ENCODE data around the gene DCAF11. TPM values are rescaled to one million over a fixed set of nuclear protein-coding genes. Genes with fewer than 3 reads are reported as not detected.
A peak's percentile ranks its signal among the peaks of the same experiment; 100 is the strongest.

DCAF11 gene
- total RNA-seq, 2 experiments from 2014 or later = 74.8 to 75.3 TPM

DNA sequence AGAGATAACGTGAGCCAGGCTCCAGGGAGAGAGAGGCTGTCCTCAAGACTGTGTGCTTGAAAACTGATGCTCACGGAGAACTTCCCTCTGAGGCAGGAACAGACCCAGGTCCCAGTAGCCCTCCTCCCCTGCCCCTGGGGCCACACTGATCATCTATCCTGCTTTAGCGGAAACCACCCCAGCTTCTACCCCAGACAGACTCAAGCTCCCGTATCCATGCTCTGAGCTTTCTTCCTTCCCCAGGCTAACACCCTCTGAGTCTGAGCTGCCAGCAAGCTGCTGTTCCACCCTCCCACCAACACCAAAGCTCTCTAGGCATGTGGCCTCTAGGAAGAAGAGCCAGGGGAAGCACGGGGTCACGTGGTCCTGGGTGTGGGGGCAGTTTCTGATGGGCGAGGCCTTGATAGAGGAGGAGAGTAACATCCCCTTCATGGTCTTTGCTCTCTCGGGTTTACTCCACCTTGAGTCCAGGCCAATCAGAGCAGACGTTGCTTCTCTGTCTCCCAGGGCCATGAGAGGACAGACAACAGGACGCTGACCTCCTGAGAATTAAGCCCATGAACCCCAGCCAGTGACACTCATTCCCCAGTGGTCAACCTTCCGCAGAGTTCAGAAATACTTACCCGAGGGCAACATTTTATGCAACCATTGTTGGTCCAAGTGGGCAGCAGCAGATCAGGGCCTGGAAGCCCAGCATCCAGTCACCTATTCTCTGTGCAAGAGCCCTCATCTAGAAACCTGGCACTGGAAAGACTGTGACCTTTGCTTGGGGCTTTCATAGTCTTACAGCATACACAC lies 19.1 kb upstream of the DCAF11 start:
- ChIA-PET POLR2A (interaction anchor here (1.0 to 8.5 kb wide), 12 partner anchors 11 to 774 kb away, joined by 3 to 89 read pairs (median 12); partner anchors contain the start of genes CHMP4A, DCAF11, DHRS1 and EMC9), CTCF (interaction anchor here (0.7 to 7.3 kb wide), 3 partner anchors 13 to 38 kb away, joined by 3 to 63 read pairs (median 7); no protein-coding TSS in a partner anchor)
- intact Hi-C loops (cut with DNase I, micrococcal nuclease) = loop anchor here (2.0 to 10.0 kb wide), 2 partner anchors 13 to 121 kb away; no protein-coding TSS in a partner anchor
- H3K4me1 Mint-ChIP-seq (ENCODE audit: low read depth) = peaks cover 36% of the 10 kb centered on the region
- Histone ChIP-seq H3K36me3 (ENCODE audit: insufficient read depth, low read length) (peaks cover 26% of the 10 kb centered on the region), H3K9me3 (ENCODE audit: control insufficient read depth in 1 of 2, insufficient read depth in 1 of 2, low read length in 2 of 2) (no peaks in the 10 kb centered on the region), H3K27me3 (ENCODE audit: control insufficient read depth in 1 of 2, insufficient read depth in 2 of 2, low read length in 2 of 2) (no peaks in the 10 kb centered on the region), H3K4me3 (ENCODE audit: low read length) (peak overlapping the region; percentile 97), H3K27ac (ENCODE audit: low read depth in 1 of 2, low read length in 2 of 2) (peak overlapping the region; percentile 71 to 78), H3K4me1 (ENCODE audit: insufficient read depth, low read length) (peaks cover 26% of the 10 kb centered on the region)
- peak overlapping the region; percentile 97 for H3K4me3 Mint-ChIP-seq
- peaks cover 25% of the 10 kb centered on the region for H3K36me3 Mint-ChIP-seq (ENCODE audit: low read depth)
- TF ChIP-seq, protein P1, sequence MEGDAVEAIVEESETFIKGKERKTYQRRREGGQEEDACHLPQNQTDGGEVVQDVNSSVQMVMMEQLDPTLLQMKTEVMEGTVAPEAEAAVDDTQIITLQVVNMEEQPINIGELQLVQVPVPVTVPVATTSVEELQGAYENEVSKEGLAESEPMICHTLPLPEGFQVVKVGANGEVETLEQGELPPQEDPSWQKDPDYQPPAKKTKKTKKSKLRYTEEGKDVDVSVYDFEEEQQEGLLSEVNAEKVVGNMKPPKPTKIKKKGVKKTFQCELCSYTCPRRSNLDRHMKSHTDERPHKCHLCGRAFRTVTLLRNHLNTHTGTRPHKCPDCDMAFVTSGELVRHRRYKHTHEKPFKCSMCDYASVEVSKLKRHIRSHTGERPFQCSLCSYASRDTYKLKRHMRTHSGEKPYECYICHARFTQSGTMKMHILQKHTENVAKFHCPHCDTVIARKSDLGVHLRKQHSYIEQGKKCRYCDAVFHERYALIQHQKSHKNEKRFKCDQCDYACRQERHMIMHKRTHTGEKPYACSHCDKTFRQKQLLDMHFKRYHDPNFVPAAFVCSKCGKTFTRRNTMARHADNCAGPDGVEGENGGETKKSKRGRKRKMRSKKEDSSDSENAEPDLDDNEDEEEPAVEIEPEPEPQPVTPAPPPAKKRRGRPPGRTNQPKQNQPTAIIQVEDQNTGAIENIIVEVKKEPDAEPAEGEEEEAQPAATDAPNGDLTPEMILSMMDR (IDR thresholded peaks at IDR 0.05) = no peak
- DNase-seq = peak in 5 of 14 experiments; percentile 17 to 63 (median 24)
- H3K9me3 Mint-ChIP-seq = no peaks in the 10 kb centered on the region
- no peaks in the 10 kb centered on the region for H3K27me3 Mint-ChIP-seq
- ATAC-seq (ENCODE audit: poor library complexity) = peak; percentile 12
- peak overlapping the region; percentile 90 for H3K27ac Mint-ChIP-seq

DNA sequence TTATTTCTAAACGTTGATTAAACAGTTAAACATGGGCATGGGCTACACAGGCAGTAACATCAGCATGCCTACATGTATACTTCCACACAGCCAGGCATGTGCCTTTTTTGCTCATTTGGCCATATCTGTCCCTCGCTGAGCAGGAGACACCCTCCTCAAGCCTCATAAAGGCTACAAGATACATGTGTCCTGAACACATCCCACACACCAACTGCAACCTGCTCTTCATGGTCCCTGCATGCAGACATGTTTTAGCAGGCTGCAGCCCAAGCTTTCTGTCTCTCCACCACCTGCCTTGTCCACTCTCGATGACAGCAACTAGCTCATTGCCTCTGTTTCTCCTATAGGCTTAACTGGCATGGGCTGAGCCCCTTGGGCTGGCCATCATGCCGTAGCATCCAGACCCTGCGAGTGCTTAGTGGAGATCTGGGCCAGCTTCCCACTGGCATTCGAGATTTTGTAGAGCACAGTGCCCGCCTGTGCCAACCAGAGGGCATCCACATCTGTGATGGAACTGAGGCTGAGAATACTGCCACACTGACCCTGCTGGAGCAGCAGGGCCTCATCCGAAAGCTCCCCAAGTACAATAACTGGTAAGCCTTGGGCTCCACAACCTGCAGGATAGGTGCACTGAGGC lies 17.9 kb upstream of the DCAF11 start:
- ChIA-PET POLR2A (interaction anchor here (1.9 to 8.5 kb wide), 3 partner anchors 12 to 18 kb away, joined by 10 to 89 read pairs (median 72); partner anchors contain the start of genes DCAF11 and NRL), CTCF (interaction anchor here (7.3 kb wide), 1 partner anchor 11 kb away, joined by 63 read pairs; no protein-coding TSS in a partner anchor)
- Histone ChIP-seq H3K36me3 (ENCODE audit: insufficient read depth, low read length) (peaks cover 38% of the 10 kb centered on the region), H3K27ac (ENCODE audit: low read depth in 1 of 2, low read length in 2 of 2) (no peak overlapping the region), H3K4me1 (ENCODE audit: insufficient read depth, low read length) (peaks cover 24% of the 10 kb centered on the region), H3K9me3 (ENCODE audit: control insufficient read depth in 1 of 2, insufficient read depth in 1 of 2, low read length in 2 of 2) (no peaks in the 10 kb centered on the region), H3K4me3 (ENCODE audit: low read length) (no peak overlapping the region), H3K27me3 (ENCODE audit: control insufficient read depth in 1 of 2, insufficient read depth in 2 of 2, low read length in 2 of 2) (no peaks in the 10 kb centered on the region)
- TF ChIP-seq, protein P1 (IDR thresholded peaks at IDR 0.05) = no peak
- ATAC-seq (ENCODE audit: poor library complexity) (no peak), DNase-seq (no peak)
- intact Hi-C loops (cut with DNase I, micrococcal nuclease) = loop anchor here in 1 of 2 experiments (10.0 kb wide), 1 partner anchor 122 kb away; no protein-coding TSS in a partner anchor
- Mint-ChIP-seq H3K27ac (peak overlapping the region; percentile 25), H3K4me1 (ENCODE audit: low read depth) (peaks cover 33% of the 10 kb centered on the region), H3K4me3 (peak overlapping the region; percentile 79), H3K36me3 (ENCODE audit: low read depth) (peaks cover 34% of the 10 kb centered on the region), H3K9me3 (no peaks in the 10 kb centered on the region), H3K27me3 (no peaks in the 10 kb centered on the region)

GRCh38 chr14:24098229-24098926 lies 16.2 kb upstream of the DCAF11 start:
- Mint-ChIP-seq H3K36me3 (ENCODE audit: low read depth) (peaks cover 43% of the 10 kb centered on the region), H3K4me3 (no peak overlapping the region), H3K27ac (no peak overlapping the region), H3K9me3 (no peaks in the 10 kb centered on the region), H3K4me1 (ENCODE audit: low read depth) (peaks cover 27% of the 10 kb centered on the region), H3K27me3 (no peaks in the 10 kb centered on the region)
- TF ChIP-seq, protein P1 (IDR thresholded peaks at IDR 0.05) = no peak
- intact Hi-C loops (cut with DNase I, micrococcal nuclease) = loop anchor here in 1 of 2 experiments (10.0 kb wide), 1 partner anchor 124 kb away; no protein-coding TSS in a partner anchor
- H3K4me1 ChIP-seq (ENCODE audit: insufficient read depth, low read length) = peaks cover 21% of the 10 kb centered on the region
- no peaks in the 10 kb centered on the region for H3K27me3 ChIP-seq (ENCODE audit: control insufficient read depth in 1 of 2, insufficient read depth in 2 of 2, low read length in 2 of 2)
- DNase-seq (no peak), ATAC-seq (ENCODE audit: poor library complexity) (no peak)
- H3K27ac ChIP-seq (ENCODE audit: low read depth in 1 of 2, low read length in 2 of 2) = no peak overlapping the region
- no peak overlapping the region for H3K4me3 ChIP-seq (ENCODE audit: low read length)
- POLR2A ChIA-PET = interaction anchor here (8.5 kb wide), 1 partner anchor 18 kb away, joined by 89 read pairs; no protein-coding TSS in a partner anchor
- CTCF ChIA-PET = interaction anchor here (7.3 kb wide), 1 partner anchor 10 kb away, joined by 63 read pairs; no protein-coding TSS in a partner anchor
- no peaks in the 10 kb centered on the region for H3K9me3 ChIP-seq (ENCODE audit: control insufficient read depth in 1 of 2, insufficient read depth in 1 of 2, low read length in 2 of 2)
- peaks cover 46% of the 10 kb centered on the region for H3K36me3 ChIP-seq (ENCODE audit: insufficient read depth, low read length)
